Loucy (cell line): ENCODE results near the gene AAMP.

Source experiments
- EZH2phosphoT487 ChIP-seq: fragments of 200-600 bp; IDR thresholded peaks from 2 replicates; pipeline ENCODE4 v1.6.1; 2018; ENCODE audit warnings: antibody characterized with exemption, mild to moderate bottlenecking, moderate library complexity, borderline replicate concordance
- TF ChIP-seq, protein P1 (sequence below): fragments of 200-600 bp; sonication (generic); conservative IDR thresholded peaks from 2 replicates; pipeline ENCODE4 v1.5.1; 2014; ENCODE audit warnings: mild to moderate bottlenecking, antibody characterized with exemption, low read length

DNA sequence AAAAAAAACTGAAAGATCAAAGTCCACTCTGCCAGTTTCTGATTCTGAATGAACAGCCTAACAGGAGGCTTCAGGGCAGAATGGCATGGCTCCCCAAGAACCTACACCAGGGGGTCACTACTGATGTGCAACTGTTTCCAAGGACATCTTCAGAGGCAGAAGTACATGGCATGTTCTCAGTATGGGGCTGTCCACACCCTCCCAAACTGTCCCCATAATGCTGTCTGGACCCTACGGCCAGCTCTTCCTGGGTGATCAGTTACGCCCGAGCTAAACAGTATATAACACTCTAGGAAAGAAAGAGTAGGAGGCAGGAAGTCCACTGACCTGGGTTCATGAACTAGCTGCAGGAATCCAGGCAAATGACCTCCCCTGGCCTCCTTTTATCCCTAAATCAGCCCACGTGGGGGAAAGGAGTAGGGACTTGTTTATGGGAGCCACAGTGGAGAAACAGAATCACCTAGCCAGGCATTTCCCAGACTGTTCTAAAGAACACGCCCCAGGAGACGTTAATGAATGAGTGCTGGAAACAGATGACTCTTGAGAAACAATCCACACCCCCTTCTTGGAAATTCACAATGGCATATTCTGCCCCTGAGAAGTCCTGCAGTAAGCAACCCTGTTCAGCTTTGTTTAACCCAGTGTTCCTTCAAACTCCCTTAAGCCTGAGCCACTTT, 19.8 kb upstream of the AAMP start:
- TF ChIP-seq, protein P1, sequence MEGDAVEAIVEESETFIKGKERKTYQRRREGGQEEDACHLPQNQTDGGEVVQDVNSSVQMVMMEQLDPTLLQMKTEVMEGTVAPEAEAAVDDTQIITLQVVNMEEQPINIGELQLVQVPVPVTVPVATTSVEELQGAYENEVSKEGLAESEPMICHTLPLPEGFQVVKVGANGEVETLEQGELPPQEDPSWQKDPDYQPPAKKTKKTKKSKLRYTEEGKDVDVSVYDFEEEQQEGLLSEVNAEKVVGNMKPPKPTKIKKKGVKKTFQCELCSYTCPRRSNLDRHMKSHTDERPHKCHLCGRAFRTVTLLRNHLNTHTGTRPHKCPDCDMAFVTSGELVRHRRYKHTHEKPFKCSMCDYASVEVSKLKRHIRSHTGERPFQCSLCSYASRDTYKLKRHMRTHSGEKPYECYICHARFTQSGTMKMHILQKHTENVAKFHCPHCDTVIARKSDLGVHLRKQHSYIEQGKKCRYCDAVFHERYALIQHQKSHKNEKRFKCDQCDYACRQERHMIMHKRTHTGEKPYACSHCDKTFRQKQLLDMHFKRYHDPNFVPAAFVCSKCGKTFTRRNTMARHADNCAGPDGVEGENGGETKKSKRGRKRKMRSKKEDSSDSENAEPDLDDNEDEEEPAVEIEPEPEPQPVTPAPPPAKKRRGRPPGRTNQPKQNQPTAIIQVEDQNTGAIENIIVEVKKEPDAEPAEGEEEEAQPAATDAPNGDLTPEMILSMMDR = no peak
- no peak for TF ChIP-seq EZH2phosphoT487
